ENCODE results near the gene TBL3.

TBL3 gene

GRCh38 chr16:2025251-2025650 lies 53.4 kb downstream of the TBL3 start:
- H3K4me2 ChIP-seq (ENCODE audit: low read length): no peak overlapping the region
- no peak overlapping the region for H3K4me3 ChIP-seq (ENCODE audit: low read depth, low read length)
- no peaks in the 10 kb centered on the region for H3K27me3 ChIP-seq (ENCODE audit: control insufficient read depth, insufficient read depth, low read length)
- no peaks in the 10 kb centered on the region for H3K79me2 ChIP-seq
- H3K36me3 ChIP-seq (ENCODE audit: control insufficient read depth, insufficient read depth, low read length): no peaks in the 10 kb centered on the region
- no peak for TF ChIP-seq CTCF (IDR thresholded peaks at IDR 0.05)
- no peak overlapping the region for H2AFZ ChIP-seq
- peaks cover 5% of the 10 kb centered on the region for H3K4me1 ChIP-seq
- H3K9me3 ChIP-seq (ENCODE audit: control insufficient read depth, low read length): no peaks in the 10 kb centered on the region
- H3K27ac ChIP-seq: no peak overlapping the region
- H3K9ac ChIP-seq: no peak overlapping the region

- Histone ChIP-seq H3K27ac (no peak overlapping the region), H3K4me1 (peaks cover 5% of the 10 kb centered on the region), H2AFZ (no peak overlapping the region), H3K4me2 (ENCODE audit: low read length) (no peak overlapping the region), H3K4me3 (ENCODE audit: low read depth, low read length) (no peak overlapping the region), H3K9me3 (ENCODE audit: control insufficient read depth, low read length) (no peaks in the 10 kb centered on the region), H3K9ac (no peak overlapping the region), H3K79me2 (no peaks in the 10 kb centered on the region), H3K27me3 (ENCODE audit: control insufficient read depth, insufficient read depth, low read length) (no peaks in the 10 kb centered on the region), H3K36me3 (ENCODE audit: control insufficient read depth, insufficient read depth, low read length) (no peaks in the 10 kb centered on the region)
- TF ChIP-seq CTCF (IDR thresholded peaks at IDR 0.05): no peak
Measured at GRCh38 chr16:2025878-2026460, 54.1 kb downstream of the TBL3 start.

- TF ChIP-seq CTCF (IDR thresholded peaks at IDR 0.05): no peak
- peaks cover 5% of the 10 kb centered on the region for H3K4me1 ChIP-seq
- H3K79me2 ChIP-seq: no peaks in the 10 kb centered on the region
- no peaks in the 10 kb centered on the region for H3K27me3 ChIP-seq (ENCODE audit: control insufficient read depth, insufficient read depth, low read length)
- H3K9ac ChIP-seq: no peak within 1 kb of the TSS
- H3K27ac ChIP-seq: no peak within 1 kb of the TSS
- no peaks in the 10 kb centered on the region for H3K36me3 ChIP-seq (ENCODE audit: control insufficient read depth, insufficient read depth, low read length)
- peak within 1 kb of the TSS; percentile 37 for H3K4me2 ChIP-seq (ENCODE audit: low read length)
- peak within 1 kb of the TSS; percentile 50 for H2AFZ ChIP-seq
- no peaks in the 10 kb centered on the region for H3K9me3 ChIP-seq (ENCODE audit: control insufficient read depth, low read length)
- peak within 1 kb of the TSS; percentile 31 for H3K4me3 ChIP-seq (ENCODE audit: low read depth, low read length)
Measured at GRCh38 chr16:2026461-2027023, 54.7 kb downstream of the TBL3 start, which contains the start of gene NHERF2. NHERF2 (plus strand) TSS chr16:2026902; CDS start chr16:2027006, 104 bp downstream.

- no peak for TF ChIP-seq CTCF (IDR thresholded peaks at IDR 0.05)
- Histone ChIP-seq H3K4me3 (ENCODE audit: low read depth, low read length) (peak overlapping the region; percentile 31), H3K9ac (no peak overlapping the region), H3K79me2 (no peaks in the 10 kb centered on the region), H3K27ac (no peak overlapping the region), H3K4me2 (ENCODE audit: low read length) (peak overlapping the region; percentile 27), H2AFZ (peak overlapping the region; percentile 42), H3K27me3 (ENCODE audit: control insufficient read depth, insufficient read depth, low read length) (no peaks in the 10 kb centered on the region), H3K36me3 (ENCODE audit: control insufficient read depth, insufficient read depth, low read length) (no peaks in the 10 kb centered on the region), H3K9me3 (ENCODE audit: control insufficient read depth, low read length) (no peaks in the 10 kb centered on the region), H3K4me1 (peaks cover 5% of the 10 kb centered on the region)
Measured at GRCh38 chr16:2027024-2028010, 55.5 kb downstream of the TBL3 start.
